ENCODE results near the gene SH3PXD2B.
"Not testable (repeated sequence)": the region's sequence is repeated elsewhere in the genome, so short reads cannot be mapped to it uniquely, and the experiment has no call there.

The SH3PXD2B gene

GRCh38 chr5:172485511-172486202 lies 31.3 kb upstream of the SH3PXD2B start:
- no peak for DNase-seq (ENCODE audit: low read depth in 2 of 2)

GRCh38 chr5:172484664-172485063 lies 30.3 kb upstream of the SH3PXD2B start:
- DNase-seq (ENCODE audit: low read depth in 2 of 2): no peak

GRCh38 chr5:172482156-172483020 lies 28.1 kb upstream of the SH3PXD2B start:
- no peak for DNase-seq (ENCODE audit: low read depth in 2 of 2)

GRCh38 chr5:172481011-172481800 lies 26.9 kb upstream of the SH3PXD2B start:
- peak in 1 of 2 experiments; percentile 19 for DNase-seq (ENCODE audit: low read depth in 2 of 2)

GRCh38 chr5:172479784-172480115 lies 25.4 kb upstream of the SH3PXD2B start:
- DNase-seq (ENCODE audit: low read depth in 2 of 2): no peak

- DNase-seq (ENCODE audit: low read depth in 2 of 2): peak; percentile 73 to 76
Observed at GRCh38 chr5:172479034-172479783, 24.9 kb upstream of the SH3PXD2B start.

GRCh38 chr5:172478695-172479033 lies 24.3 kb upstream of the SH3PXD2B start:
- DNase-seq (ENCODE audit: low read depth in 2 of 2): not testable (repeated sequence)

- DNase-seq (ENCODE audit: low read depth in 2 of 2): no peak
Observed at GRCh38 chr5:172478256-172478655, 23.9 kb upstream of the SH3PXD2B start.

GRCh38 chr5:172477466-172477865 lies 23.1 kb upstream of the SH3PXD2B start:
- no peak for DNase-seq (ENCODE audit: low read depth in 2 of 2)

- no peak for DNase-seq (ENCODE audit: low read depth in 2 of 2)
Observed at GRCh38 chr5:172474293-172474692, 20.0 kb upstream of the SH3PXD2B start.

- no peak for DNase-seq (ENCODE audit: low read depth in 2 of 2)
Observed at GRCh38 chr5:172473427-172473826, 19.1 kb upstream of the SH3PXD2B start.

- DNase-seq (ENCODE audit: low read depth in 2 of 2): no peak
Observed at GRCh38 chr5:172469697-172470096, 15.4 kb upstream of the SH3PXD2B start.

GRCh38 chr5:172466062-172466461 lies 11.7 kb upstream of the SH3PXD2B start:
- DNase-seq (ENCODE audit: low read depth in 2 of 2): no peak

GRCh38 chr5:172463031-172463430 lies 8.7 kb upstream of the SH3PXD2B start:
- DNase-seq (ENCODE audit: low read depth in 2 of 2): no peak

GRCh38 chr5:172459783-172460165 lies 5.4 kb upstream of the SH3PXD2B start:
- no peak for DNase-seq (ENCODE audit: low read depth in 2 of 2)

- DNase-seq (ENCODE audit: low read depth in 2 of 2): no peak
Observed at GRCh38 chr5:172458976-172459782, 4.9 kb upstream of the SH3PXD2B start.

- no peak for DNase-seq (ENCODE audit: low read depth in 2 of 2)
Observed at GRCh38 chr5:172456076-172456722, 1.9 kb upstream of the SH3PXD2B start.

- DNase-seq (ENCODE audit: low read depth in 2 of 2): peak in 1 of 2 experiments; percentile 34
Observed at GRCh38 chr5:172455511-172456061, 1.3 kb upstream of the SH3PXD2B start.

- no peak for DNase-seq (ENCODE audit: low read depth in 2 of 2)
Observed at GRCh38 chr5:172455087-172455381, 709 bp upstream of the SH3PXD2B start.

GRCh38 chr5:172453986-172454357 lies 353 bp downstream of the SH3PXD2B start:
- DNase-seq (ENCODE audit: low read depth in 2 of 2): no peak
